Medulla oblongata (tissue), 1 donor: ENCODE results near the gene AGGF1.
"Not testable (repeated sequence)": the region's sequence is repeated elsewhere in the genome, so short reads cannot be mapped to it uniquely, and the experiment has no call there.

Experiments used
- DNase-seq: peaks from one replicate; pipeline ENCODE4 v3.0.0-alpha.2; 2015; ENCODE audit errors: extremely low spot score

Gene AGGF1

GRCh38 chr5:77030097-77031071 lies at the start of gene AGGF1:
Gene AGGF1, plus strand, starts transcription at chr5:77030404. Its CDS starts 363 bp downstream, at chr5:77030767.
- peak; percentile 94 for DNase-seq

GRCh38 chr5:76980518-76981144 lies 49.6 kb upstream of the AGGF1 start:
- no peak for DNase-seq

GRCh38 chr5:76982450-76982849 lies 47.8 kb upstream of the AGGF1 start:
- no peak for DNase-seq

- peak; percentile 61 for DNase-seq
Observed at GRCh38 chr5:76983468-76983867, 46.7 kb upstream of the AGGF1 start.

GRCh38 chr5:76986825-76987526 lies 43.2 kb upstream of the AGGF1 start:
- no peak for DNase-seq

GRCh38 chr5:76990899-76991459 lies 39.2 kb upstream of the AGGF1 start:
- no peak for DNase-seq

GRCh38 chr5:76993436-76993835 lies 36.8 kb upstream of the AGGF1 start:
- DNase-seq: not testable (repeated sequence)

- no peak for DNase-seq
Observed at GRCh38 chr5:76994337-76994736, 35.9 kb upstream of the AGGF1 start.

- not testable (repeated sequence) for DNase-seq
Observed at GRCh38 chr5:76998251-76998650, 32.0 kb upstream of the AGGF1 start.

GRCh38 chr5:76999451-76999850 lies 30.8 kb upstream of the AGGF1 start:
- DNase-seq: no peak

GRCh38 chr5:77003246-77003645 lies 27.0 kb upstream of the AGGF1 start:
- no peak for DNase-seq

- no peak for DNase-seq
Observed at GRCh38 chr5:77006124-77006523, 24.1 kb upstream of the AGGF1 start.

- DNase-seq: no peak
Observed at GRCh38 chr5:77008413-77008812, 21.8 kb upstream of the AGGF1 start.

GRCh38 chr5:77010243-77010642 lies 20.0 kb upstream of the AGGF1 start:
- DNase-seq: no peak

- DNase-seq: no peak
Observed at GRCh38 chr5:77011498-77011897, 18.7 kb upstream of the AGGF1 start.

- DNase-seq: no peak
Observed at GRCh38 chr5:77012601-77013000, 17.6 kb upstream of the AGGF1 start.

- DNase-seq: peak; percentile 86
Observed at GRCh38 chr5:77015938-77016569, 14.2 kb upstream of the AGGF1 start.

- DNase-seq: no peak
Observed at GRCh38 chr5:77016962-77017361, 13.2 kb upstream of the AGGF1 start.

- no peak for DNase-seq
Observed at GRCh38 chr5:77017668-77018067, 12.5 kb upstream of the AGGF1 start.

GRCh38 chr5:77022511-77023417 lies 7.4 kb upstream of the AGGF1 start:
- no peak for DNase-seq
